OCI-LY1 (cell line): Measurements from ENCODE around the gene ZNF264.
A peak's percentile ranks its signal among the peaks of the same experiment; 100 is the strongest.

ENCODE experiments used
- H2AFZ ChIP-seq: fragments of 200-600 bp; sonication (generic), shearing (Covaris generic); 2 replicates; pipeline ENCODE4 v1.6.0; 2014; ENCODE audit warnings: antibody characterized with exemption, mild to moderate bottlenecking, low read length
- H3F3A ChIP-seq: fragments of 200-600 bp; sonication (generic), shearing (Covaris generic); 2 replicates; pipeline ENCODE4 v1.6.0; 2014; ENCODE audit warnings: mild to moderate bottlenecking, antibody characterized with exemption, low read length, moderate library complexity; ENCODE audit not compliant: insufficient read depth
- H3K27ac ChIP-seq: fragments of 200-600 bp; sonication (generic); 2 replicates; pipeline ENCODE4 v1.5.1; 2014; ENCODE audit warnings: low read length, mixed run types, mild to moderate bottlenecking, low read depth; ENCODE audit not compliant: poor library complexity, severe bottlenecking
- H3K27me3 ChIP-seq: fragments of 200-600 bp; sonication (generic); 2 replicates; pipeline ENCODE4 v1.6.0; 2014; ENCODE audit warnings: antibody characterized with exemption, mild to moderate bottlenecking, low read length, moderate library complexity; ENCODE audit not compliant: insufficient read depth
- H3K36me3 ChIP-seq: fragments of 200-600 bp; sonication (generic); 2 replicates; pipeline ENCODE4 v1.6.1; 2014; ENCODE audit warnings: mild to moderate bottlenecking, antibody characterized with exemption, low read length, moderate library complexity, mixed read lengths; ENCODE audit not compliant: insufficient read depth
- H3K4me1 ChIP-seq: fragments of 200-600 bp; sonication (generic); 2 replicates; pipeline ENCODE4 v1.5.1; 2014; ENCODE audit warnings: mild to moderate bottlenecking, low read length, moderate library complexity; ENCODE audit not compliant: insufficient read depth, severe bottlenecking
- H3K4me2 ChIP-seq: fragments of 200-600 bp; sonication (generic), shearing (Covaris generic); 2 replicates; pipeline ENCODE4 v1.6.1; 2014; ENCODE audit warnings: low read length
- H3K4me3 ChIP-seq: fragments of 200-600 bp; sonication (generic); 2 replicates; pipeline ENCODE4 v1.5.1; 2014; ENCODE audit warnings: low read length, low read depth, mild to moderate bottlenecking, mixed read lengths; ENCODE audit not compliant: poor library complexity, severe bottlenecking
- H3K79me2 ChIP-seq: fragments of 200-600 bp; shearing (Covaris generic); 2 replicates; pipeline ENCODE4 v1.6.1; 2016; ENCODE audit warnings: mixed run types, low read length, mixed read lengths; ENCODE audit not compliant: insufficient read depth
- H3K9ac ChIP-seq: fragments of 200-600 bp; sonication (generic), shearing (Covaris generic); 2 replicates; pipeline ENCODE4 v1.6.1; 2014; ENCODE audit warnings: mild to moderate bottlenecking, low read length, mixed read lengths
- H3K9me2 ChIP-seq: fragments of 200-600 bp; sonication (generic), shearing (Covaris generic); 2 replicates; pipeline ENCODE4 v1.6.1; 2014; ENCODE audit warnings: low read depth, mild to moderate bottlenecking, low read length, mixed read lengths
- H3K9me3 ChIP-seq: fragments of 200-600 bp; shearing (Covaris generic); 2 replicates; pipeline ENCODE4 v1.6.1; 2014; ENCODE audit warnings: low read length, mixed read lengths
- H4K20me1 ChIP-seq: fragments of 200-600 bp; sonication (generic), shearing (Covaris generic); 2 replicates; pipeline ENCODE4 v1.6.0; 2016; ENCODE audit warnings: mild to moderate bottlenecking, low read length; ENCODE audit not compliant: insufficient read depth
- CTCF ChIP-seq: fragments of 200-600 bp; sonication (generic), shearing (Covaris generic); IDR thresholded peaks from 2 replicates; pipeline ENCODE4 v1.5.1; 2017; ENCODE audit warnings: mild to moderate bottlenecking, antibody characterized with exemption, low read length, moderate library complexity, mixed read lengths
- EZH2 ChIP-seq: fragments of 200-600 bp; sonication (generic), shearing (Covaris generic); IDR thresholded peaks from 2 replicates; pipeline ENCODE4 v1.8.0; 2017; ENCODE audit warnings: borderline replicate concordance, mixed run types, mild to moderate bottlenecking, antibody characterized with exemption, low read length, moderate library complexity, mixed read lengths

ZNF264 gene

GRCh38 chr19:57191141-57192076 lies at the start of gene ZNF264:
TSS of gene ZNF264 (plus strand) at chr19:57191500. CDS start at chr19:57191914, 414 bp downstream.
- Histone ChIP-seq H3K4me1 (peaks cover 17% of the 10 kb centered on the region), H3K9ac (peak within 1 kb of the TSS; percentile 84), H4K20me1 (no peaks in the 10 kb centered on the region), H3K27ac (peak within 1 kb of the TSS; percentile 50), H3K9me2 (no peaks in the 10 kb centered on the region), H3K9me3 (peaks cover 26% of the 10 kb centered on the region), H3K79me2 (peaks cover 16% of the 10 kb centered on the region), H3F3A (no peaks in the 10 kb centered on the region), H3K27me3 (no peaks in the 10 kb centered on the region), H2AFZ (peak within 1 kb of the TSS; percentile 98), H3K4me2 (peak within 1 kb of the TSS; percentile 78), H3K36me3 (peaks cover 53% of the 10 kb centered on the region), H3K4me3 (peak within 1 kb of the TSS; percentile 81)
- TF ChIP-seq CTCF (no peak), EZH2 (no peak)

- H3K4me2 ChIP-seq: no peak overlapping the region
- no peak overlapping the region for H3K9ac ChIP-seq
- TF ChIP-seq CTCF: no peak
- no peak for TF ChIP-seq EZH2
Observed at GRCh38 chr19:57141699-57142098, 49.6 kb upstream of the ZNF264 start.

GRCh38 chr19:57152921-57153320 lies 38.4 kb upstream of the ZNF264 start:
- H2AFZ ChIP-seq: no peak overlapping the region
- H3K4me1 ChIP-seq: no peaks in the 10 kb centered on the region
- H3F3A ChIP-seq: no peaks in the 10 kb centered on the region
- no peaks in the 10 kb centered on the region for H3K9me2 ChIP-seq
- no peaks in the 10 kb centered on the region; the same call in 1 of the 2 replicates for H3K27me3 ChIP-seq
- H3K4me3 ChIP-seq: no peak overlapping the region
- no peak overlapping the region for H3K27ac ChIP-seq
- no peaks in the 10 kb centered on the region for H4K20me1 ChIP-seq
- no peak overlapping the region for H3K9ac ChIP-seq
- TF ChIP-seq CTCF: no peak
- TF ChIP-seq EZH2: no peak
- no peaks in the 10 kb centered on the region for H3K9me3 ChIP-seq
- H3K79me2 ChIP-seq: no peaks in the 10 kb centered on the region
- H3K36me3 ChIP-seq: no peaks in the 10 kb centered on the region
- H3K4me2 ChIP-seq: no peak overlapping the region

More at GRCh38 chr19:57141699-57142098, 49.6 kb upstream of the ZNF264 start:
- H3K9me2 ChIP-seq: no peaks in the 10 kb centered on the region
- H4K20me1 ChIP-seq: no peaks in the 10 kb centered on the region
- no peak overlapping the region for H3K4me3 ChIP-seq
- no peaks in the 10 kb centered on the region for H3K27me3 ChIP-seq
- no peaks in the 10 kb centered on the region for H3K4me1 ChIP-seq
- no peak overlapping the region for H3K27ac ChIP-seq
- H3K36me3 ChIP-seq: no peaks in the 10 kb centered on the region
- H2AFZ ChIP-seq: no peak overlapping the region
- no peaks in the 10 kb centered on the region for H3K79me2 ChIP-seq
- no peaks in the 10 kb centered on the region for H3F3A ChIP-seq
- H3K9me3 ChIP-seq: no peaks in the 10 kb centered on the region
